Jurkat, Clone E6-1 (cell line): ENCODE measurements around the gene ATG9B.
A peak's percentile ranks its signal among the peaks of the same experiment; 100 is the strongest.
"Not testable (repeated sequence)": the region's sequence is repeated elsewhere in the genome, so short reads cannot be mapped to it uniquely, and the experiment has no call there.

Experiments used
- DNase-seq: peaks from one replicate; pipeline ENCODE4 v3.0.0-alpha.2; 2011; ENCODE audit warnings: low read depth, low spot score
- H3K4me3 ChIP-seq: 2 replicates; pipeline ENCODE4 v1.5.1; 2011; ENCODE audit warnings: mild to moderate bottlenecking, low read length, control low read depth, moderate library complexity

The ATG9B gene

DNA sequence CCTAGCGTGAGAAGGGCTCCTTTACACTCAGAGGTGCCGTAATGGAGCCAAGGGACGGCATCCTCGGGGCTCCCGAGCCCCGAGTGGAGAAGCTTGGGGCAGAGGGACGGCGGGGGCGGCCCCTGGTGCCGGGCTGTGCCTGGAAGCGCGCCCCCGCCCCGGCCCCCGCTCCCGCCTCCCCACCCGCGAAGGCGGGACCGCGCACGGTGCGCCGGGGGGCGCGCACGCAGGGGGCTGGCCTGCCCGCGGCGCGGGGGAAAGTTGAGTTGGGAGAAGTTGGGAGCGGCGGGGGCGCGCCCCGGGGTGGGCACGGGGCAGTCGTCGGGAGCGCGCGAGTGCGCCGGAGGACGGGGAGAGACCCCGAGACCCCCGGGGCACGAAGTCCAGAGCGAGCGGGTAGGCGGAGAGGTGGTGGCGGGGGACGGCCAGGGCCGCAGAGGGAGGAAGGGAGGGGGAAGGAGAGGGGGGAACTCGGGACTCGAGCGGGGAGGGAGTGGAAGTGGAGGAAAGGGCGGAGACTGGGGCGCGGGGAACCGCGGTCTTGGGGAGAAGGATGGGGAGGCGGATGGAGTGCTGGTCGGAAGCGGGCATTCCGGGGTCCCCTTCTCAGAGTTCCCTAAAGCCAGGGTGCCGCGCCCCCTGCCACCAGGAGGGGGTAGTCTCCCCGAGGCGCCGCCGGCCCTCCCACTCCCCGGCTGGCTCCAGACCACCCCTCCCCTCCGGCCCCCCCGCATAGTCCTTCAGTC, 35.2 kb upstream of the ATG9B start, which contains the start of gene SLC4A2:
Gene SLC4A2, plus strand, starts transcription at position 223 of the 746 bp plus-strand sequence. CDS start 2,399 bp downstream, outside the sequence.
- H3K4me3 ChIP-seq = peak within 1 kb of the TSS; percentile 91
- DNase-seq = peak; percentile 57

DNA sequence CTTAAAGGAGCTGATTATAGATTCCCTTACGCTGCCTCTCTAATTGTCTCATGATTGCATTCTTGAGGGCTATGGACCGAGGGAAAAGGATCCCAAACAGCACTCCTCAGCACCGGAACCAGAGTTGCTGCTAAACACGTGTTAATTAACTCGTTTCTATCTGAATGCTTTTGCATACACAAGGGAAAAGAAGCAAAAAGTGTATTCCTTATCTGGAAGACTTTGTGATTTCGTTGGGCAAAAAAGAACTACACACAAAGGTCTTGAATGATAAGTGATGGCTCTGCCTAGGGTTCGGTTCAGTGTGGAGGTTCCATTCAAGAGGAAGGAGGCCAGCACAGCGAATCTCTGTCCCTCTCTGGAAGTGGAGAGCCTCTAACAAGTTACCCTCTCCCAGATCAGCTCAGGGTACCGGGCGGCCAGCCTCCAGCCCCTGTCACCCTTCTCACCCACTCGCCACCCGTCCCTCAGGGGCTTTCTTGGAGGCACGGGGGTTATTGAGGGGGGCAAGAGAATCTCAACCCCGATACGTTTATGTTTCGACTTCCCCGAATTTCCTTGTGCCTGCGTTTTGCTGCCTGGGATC, 34.6 kb upstream of the ATG9B start:
- H3K4me3 ChIP-seq = peak overlapping the region; percentile 91
- no peak for DNase-seq

DNA sequence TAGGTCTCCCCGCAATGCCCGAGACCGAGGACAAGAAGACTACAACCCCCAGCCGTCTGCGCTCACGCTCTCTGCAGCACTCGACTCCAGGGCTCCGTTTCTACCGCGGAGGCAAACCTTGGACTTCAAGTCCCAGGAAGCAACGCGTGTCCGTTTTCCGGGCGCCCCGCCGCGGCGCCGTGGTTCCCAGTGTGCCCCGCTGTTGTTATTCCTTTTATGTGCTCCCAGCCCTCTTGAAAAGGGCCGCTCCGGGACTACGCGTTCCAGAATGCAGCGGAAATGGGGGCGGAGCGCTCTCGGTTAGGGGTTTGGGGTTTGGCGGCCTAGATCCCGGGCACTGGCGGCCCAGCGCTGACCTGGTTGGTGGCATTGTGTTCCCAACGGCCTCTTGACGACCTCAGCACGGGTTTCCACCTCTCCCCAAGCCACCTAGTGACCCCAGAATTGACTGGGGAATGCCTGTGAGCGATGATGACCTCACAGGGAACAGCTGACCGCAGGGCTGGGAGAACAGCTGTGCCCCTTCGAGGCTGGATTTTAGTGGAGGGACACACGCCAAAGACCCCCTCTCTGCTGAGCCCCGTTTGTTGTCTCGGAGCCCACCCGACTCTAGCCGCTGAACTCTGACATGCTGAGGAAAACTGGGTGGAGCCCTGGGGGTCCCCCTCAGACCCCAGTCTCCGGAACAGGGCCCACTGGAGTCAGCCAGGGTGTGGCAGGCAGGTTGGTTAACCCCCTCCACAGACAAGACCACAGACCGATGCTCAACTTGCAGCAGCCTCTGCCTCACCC, 33.9 kb upstream of the ATG9B start:
- peak; percentile 99 for DNase-seq
- peak overlapping the region; percentile 91 for H3K4me3 ChIP-seq

DNA sequence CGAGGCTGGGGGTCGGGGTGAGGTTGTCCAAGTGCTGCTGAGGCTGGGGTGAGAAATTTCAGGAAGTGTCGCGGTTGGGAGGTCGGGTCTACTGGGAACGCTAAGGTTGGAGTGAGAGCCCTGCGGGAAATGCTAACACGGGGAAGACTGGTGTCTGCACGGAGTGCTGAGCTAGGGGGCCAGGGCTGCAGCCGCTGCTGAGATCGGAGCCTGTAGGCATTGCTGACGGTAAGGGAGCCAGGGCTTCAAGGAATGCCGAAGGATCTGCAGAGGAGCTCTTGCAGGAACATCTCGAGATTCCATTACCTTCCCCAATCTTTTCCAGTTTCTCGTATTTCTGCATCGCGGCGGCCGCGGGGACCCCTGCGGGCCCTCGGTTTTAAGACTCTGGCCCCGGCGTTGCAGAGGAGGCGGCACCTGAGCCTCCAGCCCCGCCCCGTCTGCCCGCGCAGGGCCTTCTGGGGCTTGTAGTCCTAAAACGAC, 33.3 kb upstream of the ATG9B start, which contains the start of gene CDK5:
Gene CDK5, minus strand, starts transcription at position 392 of the 483 bp plus-strand sequence. Its CDS starts 49 bp downstream, at position 343.
- DNase-seq = no peak
- H3K4me3 ChIP-seq = peak within 1 kb of the TSS; percentile 91

DNA sequence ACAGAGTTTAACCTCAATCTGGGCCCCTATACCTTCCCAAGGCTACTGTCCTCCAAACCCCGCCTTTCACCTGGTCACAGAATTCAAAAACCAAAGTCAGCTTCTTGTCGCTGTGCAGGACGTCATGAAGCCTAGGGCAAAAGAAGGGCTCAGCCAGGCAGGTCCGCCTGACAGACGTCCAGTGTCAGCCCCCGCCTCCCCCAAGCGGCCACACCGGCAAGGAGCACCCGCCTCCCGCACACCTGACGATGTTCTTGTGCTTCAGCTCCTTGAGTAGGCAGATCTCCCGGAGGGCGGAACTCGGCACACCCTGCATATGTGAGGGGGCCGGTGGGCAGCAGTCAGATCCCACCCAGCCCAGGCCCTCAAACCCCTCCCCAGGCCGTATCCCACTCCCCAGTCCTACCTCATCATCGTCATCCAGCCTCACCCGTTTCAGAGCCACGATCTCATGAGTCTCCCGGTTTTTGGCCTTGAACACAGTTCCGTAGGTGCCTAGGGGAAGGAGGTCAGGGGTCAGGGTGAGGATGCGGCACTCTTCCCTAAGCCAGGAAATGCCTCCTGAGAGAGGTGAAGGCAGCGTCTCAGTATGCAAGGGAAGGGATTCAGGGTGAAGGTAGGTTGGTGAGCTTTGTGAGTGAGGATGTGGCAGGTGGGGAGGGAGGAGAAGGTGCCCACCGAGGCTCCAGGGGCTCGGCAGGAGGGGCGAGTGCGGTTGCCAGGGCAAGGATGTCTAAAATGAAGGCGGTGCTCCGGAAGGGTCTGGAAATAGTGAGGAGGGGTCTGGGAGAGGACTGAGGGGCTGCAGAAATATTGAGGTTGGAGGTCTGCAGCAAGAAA, 32.6 kb upstream of the ATG9B start:
- peak overlapping the region; percentile 91 for H3K4me3 ChIP-seq
- DNase-seq = no peak

DNA sequence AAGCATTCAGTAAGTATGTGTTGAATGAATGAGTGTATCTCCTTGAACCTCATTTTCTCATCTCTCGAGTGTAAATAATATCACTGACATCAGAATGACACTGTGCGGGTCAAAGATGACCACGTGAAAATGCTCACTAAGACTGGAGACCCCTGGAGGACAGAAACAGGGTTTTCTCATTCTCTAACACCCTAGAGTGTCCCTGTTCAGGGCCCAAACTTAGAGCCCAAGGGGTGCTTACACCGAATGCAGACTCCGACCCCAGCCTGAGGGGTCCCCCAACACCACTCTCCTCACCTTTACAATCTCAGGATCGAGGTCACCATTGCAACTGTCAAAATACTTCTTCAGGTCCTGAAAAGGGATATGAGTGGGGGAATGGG, 32.0 kb upstream of the ATG9B start:
- no peak overlapping the region for H3K4me3 ChIP-seq
- DNase-seq = no peak

DNA sequence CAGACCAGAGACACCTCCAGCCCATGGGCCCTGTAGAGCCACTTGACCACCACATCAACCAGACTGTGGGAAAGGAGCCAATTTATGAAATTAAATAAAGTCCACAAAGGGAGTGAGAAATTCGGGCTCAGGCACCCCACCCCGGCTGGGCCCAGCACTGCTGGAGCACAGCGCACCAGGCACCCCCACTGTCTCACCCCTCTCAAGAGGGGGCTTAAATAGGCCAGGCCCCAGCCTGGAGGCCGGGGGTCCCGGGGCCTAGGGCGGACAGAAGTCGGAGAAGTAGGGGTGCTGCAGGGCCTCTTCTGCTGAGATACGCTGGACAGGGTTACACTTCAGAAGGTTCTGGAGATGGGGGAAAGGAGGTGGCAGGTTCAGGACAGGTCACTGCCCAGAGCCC, 29.5 kb upstream of the ATG9B start:
- no peak overlapping the region for H3K4me3 ChIP-seq
- DNase-seq = no peak

DNA sequence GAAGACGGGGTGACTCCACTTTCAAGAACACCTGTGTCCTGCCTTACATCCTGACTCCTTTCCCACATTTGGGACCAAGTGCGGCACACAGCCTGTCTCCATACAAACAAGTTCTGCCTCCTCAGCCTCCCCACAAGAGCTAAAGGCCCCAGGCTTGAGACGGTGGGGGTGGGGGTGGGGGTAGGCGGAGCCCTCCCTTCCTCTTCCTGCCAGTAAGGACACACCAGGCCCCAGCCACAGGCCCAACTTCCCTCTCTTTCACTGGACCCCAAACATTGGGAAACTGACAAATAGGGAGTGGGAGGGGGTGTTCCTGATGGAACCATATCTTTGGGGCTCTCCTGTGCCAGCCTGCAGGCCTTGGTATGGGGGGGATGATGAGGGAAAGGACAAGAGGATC, 28.8 kb upstream of the ATG9B start:
- no peak for DNase-seq
- H3K4me3 ChIP-seq = no peak overlapping the region

DNA sequence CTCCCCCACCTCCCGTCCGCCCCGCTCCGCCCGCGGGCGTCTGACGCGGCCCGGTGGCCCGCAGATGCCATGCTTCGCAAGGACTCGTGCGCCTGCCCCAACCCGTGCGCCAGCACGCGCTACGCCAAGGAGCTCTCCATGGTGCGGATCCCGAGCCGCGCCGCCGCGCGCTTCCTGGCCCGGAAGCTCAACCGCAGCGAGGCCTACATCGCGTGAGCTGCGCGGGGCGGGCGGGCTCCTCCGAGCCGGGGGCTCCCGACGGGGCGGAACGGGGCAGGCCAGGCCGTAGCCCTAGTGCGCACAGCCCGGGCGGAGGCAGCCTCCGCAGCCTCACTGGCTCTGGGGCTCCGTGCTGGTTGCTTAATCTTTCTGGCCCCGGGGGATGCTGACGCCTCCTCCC, 26.8 kb upstream of the ATG9B start:
- DNase-seq = peak; percentile 75
- no peak overlapping the region; the same call in 1 of the 2 replicates for H3K4me3 ChIP-seq

DNA sequence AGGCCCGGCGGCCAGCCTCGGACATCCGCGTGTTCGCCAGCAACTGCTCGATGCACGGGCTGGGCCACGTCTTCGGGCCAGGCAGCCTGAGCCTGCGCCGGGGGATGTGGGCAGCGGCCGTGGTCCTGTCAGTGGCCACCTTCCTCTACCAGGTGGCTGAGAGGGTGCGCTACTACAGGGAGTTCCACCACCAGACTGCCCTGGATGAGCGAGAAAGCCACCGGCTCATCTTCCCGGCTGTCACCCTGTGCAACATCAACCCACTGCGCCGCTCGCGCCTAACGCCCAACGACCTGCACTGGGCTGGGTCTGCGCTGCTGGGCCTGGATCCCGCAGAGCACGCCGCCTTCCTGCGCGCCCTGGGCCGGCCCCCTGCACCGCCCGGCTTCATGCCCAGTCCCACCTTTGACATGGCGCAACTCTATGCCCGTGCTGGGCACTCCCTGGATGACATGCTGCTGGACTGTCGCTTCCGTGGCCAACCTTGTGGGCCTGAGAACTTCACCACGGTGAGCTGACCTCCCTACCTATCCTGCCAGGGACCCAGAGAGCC, 24.7 kb upstream of the ATG9B start:
- DNase-seq = no peak
- H3K4me3 ChIP-seq = no peak overlapping the region

DNA sequence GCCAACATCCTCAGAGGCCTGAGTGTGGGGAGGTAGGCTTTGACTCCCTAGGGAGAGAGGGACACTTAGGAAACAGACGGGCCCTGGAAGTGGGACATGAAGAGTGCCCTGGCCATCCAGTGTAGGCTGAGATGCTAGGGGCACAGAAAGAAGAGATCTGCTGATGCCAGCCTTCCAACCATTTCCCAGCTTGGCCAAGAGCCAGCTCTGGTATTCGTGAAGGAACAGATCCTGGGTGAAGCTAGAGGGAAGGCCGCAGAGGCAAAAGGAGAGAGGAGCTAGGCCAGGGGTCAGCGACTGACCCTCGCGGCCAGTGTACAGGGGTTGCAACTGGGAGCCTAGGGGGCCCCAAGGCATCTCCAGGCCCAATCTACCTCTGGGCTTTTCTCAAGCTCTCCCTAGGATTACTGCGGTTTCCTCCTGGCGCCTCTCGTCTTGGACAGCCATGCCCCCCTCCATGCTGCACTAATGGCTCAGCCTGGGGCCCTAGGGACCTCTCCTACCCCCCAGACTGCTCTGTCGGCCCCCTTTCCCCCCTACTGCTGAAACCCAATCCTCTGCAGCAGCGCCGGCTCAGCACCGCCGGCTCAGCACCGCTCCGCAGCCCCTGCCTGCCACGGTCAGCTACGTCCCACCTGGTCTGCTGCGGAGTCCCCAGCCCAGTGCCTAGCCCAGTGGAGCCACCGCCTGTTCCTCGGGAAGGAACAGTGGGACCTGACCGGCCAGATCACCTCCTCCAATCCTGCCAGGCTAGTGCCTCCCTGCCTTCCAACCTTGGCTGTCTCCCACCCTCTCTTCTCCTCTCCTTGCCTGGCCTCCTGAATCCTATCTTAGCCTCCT, 23.9 kb upstream of the ATG9B start, which contains the start of gene ASIC3:
Gene ASIC3, plus strand, starts transcription at position 556 of the 840 bp plus-strand sequence. CDS start 355 bp downstream, outside the sequence.
- DNase-seq = no peak
- no peak within 1 kb of the TSS for H3K4me3 ChIP-seq

DNA sequence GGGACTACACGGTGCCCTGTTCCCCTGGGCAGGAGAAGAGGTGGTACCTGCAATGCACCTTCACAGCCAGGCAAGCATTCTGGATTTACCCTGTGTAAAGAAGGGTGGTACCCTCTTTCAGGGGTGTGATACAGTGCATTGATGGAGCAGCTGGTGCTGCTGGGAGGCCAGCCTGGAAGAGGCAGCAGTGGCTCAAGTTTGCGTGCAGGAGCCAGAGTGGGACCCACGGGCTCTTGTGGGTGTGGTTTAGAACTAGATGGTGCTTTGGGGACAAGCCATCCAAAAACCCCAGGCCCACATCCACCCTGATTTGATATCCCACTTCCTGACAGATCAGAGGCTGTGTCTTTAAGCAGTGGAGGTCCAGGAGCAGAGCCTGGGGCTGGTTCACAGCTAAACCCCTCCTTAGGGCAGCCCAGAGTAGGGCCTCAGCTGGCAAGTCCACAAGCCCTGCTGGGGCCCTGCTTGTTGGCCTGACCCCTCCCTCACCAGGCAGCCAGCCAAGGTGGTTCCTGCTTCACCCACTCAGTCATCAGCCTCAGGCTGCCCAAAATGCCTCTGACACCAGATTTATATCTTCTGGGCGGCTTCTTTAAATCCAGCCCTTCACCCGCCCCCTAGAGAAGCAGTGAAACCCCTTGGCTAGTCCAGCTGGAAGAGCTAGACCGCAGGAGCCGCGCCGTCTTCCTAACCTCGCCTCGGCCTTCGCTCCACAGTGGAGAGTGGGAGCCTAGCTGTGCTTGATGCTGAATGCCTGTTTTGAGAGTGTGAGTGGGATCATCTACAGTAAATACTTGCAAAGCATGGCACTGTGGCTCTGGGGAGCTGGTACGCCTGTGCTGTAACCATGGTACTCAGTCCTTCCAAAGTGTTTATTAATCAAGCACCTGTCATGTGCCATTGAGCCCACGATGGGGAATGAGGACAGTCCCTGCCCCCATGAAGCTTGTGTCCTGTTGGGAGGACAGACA, 22.6 kb upstream of the ATG9B start:
- no peak for DNase-seq

DNA sequence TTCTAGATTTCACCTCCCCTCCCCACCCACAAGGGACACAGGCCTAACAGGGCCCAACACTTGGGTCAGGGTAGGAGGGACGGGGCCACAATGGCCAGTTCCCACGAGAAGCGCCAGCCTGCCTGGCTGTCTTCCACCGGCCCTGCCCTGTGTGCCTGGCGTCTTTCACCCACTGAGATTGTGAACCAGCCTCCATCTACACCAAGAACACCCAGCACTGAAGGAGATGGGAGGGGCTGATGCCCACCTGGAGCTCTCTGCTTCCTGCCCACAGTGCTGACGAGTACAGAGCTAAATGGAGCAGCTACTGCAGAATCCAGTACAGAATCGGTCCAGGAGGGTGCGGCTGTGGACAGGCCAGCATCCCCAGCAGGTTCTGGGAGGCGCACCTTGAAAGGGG, 21.7 kb upstream of the ATG9B start:
- no peak for DNase-seq
- no peak overlapping the region for H3K4me3 ChIP-seq

More for the DNA sequence above, 22.6 kb upstream of the ATG9B start:
- H3K4me3 ChIP-seq = no peak overlapping the region

DNA sequence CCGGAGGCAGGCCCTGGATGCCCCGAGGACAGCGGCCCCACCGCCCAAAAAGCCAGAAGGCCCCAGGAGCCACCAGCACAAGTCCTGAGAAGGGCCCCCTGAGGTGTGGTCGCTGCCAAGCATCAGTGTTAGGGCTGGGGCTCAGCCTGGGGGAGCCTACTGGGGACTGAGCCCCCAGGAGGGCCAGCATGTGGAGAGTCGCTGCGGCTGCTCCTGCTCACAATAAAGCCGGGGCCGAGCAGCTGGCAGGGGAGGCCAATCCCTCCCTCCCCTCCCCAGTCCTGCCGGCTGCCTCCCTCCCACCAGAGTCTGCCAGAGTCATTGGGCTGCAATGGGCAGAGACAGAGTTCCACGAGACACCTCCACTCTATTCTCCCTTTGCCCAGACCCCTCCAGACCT, 21.0 kb upstream of the ATG9B start:
- DNase-seq = no peak
- H3K4me3 ChIP-seq = no peak overlapping the region

DNA sequence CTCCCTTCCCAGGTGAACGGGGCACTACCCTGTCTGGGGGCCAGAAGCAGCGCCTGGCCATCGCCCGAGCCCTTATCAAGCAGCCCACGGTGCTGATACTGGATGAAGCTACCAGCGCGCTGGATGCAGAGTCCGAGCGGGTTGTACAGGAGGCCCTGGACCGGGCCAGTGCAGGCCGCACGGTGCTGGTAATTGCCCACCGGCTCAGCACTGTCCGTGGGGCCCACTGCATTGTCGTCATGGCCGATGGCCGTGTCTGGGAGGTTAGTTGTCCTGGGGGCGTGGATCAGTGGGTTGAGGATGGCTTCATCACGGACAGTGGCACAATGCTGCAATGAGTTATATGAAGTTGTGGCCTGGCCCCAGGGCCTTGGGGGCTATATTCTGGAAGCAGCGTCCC, 19.7 kb upstream of the ATG9B start:
- DNase-seq = no peak
- H3K4me3 ChIP-seq = no peak overlapping the region

DNA sequence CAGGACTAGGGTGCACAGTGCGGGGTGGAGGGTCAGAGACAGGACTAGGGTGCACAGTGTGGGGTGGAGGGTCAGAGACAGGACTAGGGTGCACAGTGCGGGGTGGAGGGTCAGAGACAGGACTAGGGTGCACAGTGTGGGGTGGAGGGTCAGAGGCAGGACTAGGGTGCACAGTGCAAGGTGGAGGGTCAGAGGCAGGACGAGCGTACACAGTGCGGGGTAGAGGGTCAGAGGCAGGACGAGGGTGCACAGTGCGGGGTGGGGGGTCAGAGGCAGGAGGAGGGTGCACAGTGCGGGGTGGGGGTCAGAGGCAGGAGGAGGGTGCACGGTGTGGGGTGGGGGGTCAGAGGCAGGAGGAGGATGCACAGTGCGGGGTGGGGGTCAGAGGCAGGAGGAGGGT, 19.2 kb upstream of the ATG9B start:
- H3K4me3 ChIP-seq, DNase-seq: not testable (repeated sequence)
